Nephron (organoid): ENCODE data around the gene VPS39.

Source experiments
- H3K27ac Mint-ChIP-seq, 3 experiments: 2 replicates each; pipeline ENCODE4 v1.8.0; 2020; ENCODE audit warnings: mixed read lengths in 3 of 3, mild to moderate bottlenecking in 2 of 3, moderate library complexity in 1 of 3
- H3K27me3 Mint-ChIP-seq: 2 replicates; pipeline ENCODE4 v1.8.0; 2021; ENCODE audit warnings: low read depth, mild to moderate bottlenecking, moderate library complexity, mixed read lengths
- H3K36me3 Mint-ChIP-seq: 2 replicates; pipeline ENCODE4 v1.8.0; 2020; ENCODE audit warnings: low read depth, mixed read lengths
- H3K4me1 Mint-ChIP-seq: 2 replicates; pipeline ENCODE4 v1.8.0; 2020; ENCODE audit warnings: mixed read lengths
- H3K4me3 Mint-ChIP-seq, 3 experiments: 2 replicates each; pipeline ENCODE4 v1.8.0; 2020; ENCODE audit warnings: mild to moderate bottlenecking in 3 of 3, mixed read lengths in 3 of 3, moderate library complexity in 2 of 3
- H3K9me3 Mint-ChIP-seq: 2 replicates; pipeline ENCODE4 v1.8.0; 2020; ENCODE audit warnings: mixed read lengths
- TF ChIP-seq, protein P1 (sequence below), 3 experiments: fragments of 200-600 bp; sonication (generic); IDR thresholded peaks; one replicate each; pipeline ENCODE4 v1.5.0; 2021; ENCODE audit warnings: antibody characterized with exemption in 3 of 3; ENCODE audit not compliant: unreplicated experiment in 3 of 3

VPS39 gene

DNA sequence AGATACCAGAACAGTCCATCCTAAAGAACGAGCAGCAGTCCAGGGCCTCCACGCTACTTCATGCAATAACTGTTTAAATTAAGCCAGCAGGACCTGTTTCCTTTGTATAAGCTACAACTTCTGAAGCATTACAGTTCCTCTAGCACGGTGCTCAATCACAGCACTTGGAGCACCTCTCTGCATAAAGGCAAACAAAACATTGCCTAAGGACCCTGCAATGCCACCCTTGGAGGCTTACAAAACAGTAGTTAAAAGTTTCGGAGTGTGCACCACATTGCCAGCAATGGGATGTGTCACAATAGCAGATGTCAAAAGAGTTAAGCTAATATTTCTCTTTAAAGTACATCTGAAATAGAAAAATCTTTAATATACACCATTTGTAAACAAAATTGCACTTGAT is 2.6 kb upstream of the VPS39 start:
- no peak overlapping the region for H3K4me3 Mint-ChIP-seq
- no peaks in the 10 kb centered on the region for H3K9me3 Mint-ChIP-seq
- no peaks in the 10 kb centered on the region for H3K27me3 Mint-ChIP-seq
- H3K27ac Mint-ChIP-seq = no peak overlapping the region
- H3K4me1 Mint-ChIP-seq = peaks cover 24% of the 10 kb centered on the region
- TF ChIP-seq, protein P1, sequence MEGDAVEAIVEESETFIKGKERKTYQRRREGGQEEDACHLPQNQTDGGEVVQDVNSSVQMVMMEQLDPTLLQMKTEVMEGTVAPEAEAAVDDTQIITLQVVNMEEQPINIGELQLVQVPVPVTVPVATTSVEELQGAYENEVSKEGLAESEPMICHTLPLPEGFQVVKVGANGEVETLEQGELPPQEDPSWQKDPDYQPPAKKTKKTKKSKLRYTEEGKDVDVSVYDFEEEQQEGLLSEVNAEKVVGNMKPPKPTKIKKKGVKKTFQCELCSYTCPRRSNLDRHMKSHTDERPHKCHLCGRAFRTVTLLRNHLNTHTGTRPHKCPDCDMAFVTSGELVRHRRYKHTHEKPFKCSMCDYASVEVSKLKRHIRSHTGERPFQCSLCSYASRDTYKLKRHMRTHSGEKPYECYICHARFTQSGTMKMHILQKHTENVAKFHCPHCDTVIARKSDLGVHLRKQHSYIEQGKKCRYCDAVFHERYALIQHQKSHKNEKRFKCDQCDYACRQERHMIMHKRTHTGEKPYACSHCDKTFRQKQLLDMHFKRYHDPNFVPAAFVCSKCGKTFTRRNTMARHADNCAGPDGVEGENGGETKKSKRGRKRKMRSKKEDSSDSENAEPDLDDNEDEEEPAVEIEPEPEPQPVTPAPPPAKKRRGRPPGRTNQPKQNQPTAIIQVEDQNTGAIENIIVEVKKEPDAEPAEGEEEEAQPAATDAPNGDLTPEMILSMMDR (IDR thresholded peaks at IDR 0.05; ENCODE audit: unreplicated experiment in 3 of 3) = no peak
- H3K36me3 Mint-ChIP-seq = peaks cover 30% of the 10 kb centered on the region

DNA sequence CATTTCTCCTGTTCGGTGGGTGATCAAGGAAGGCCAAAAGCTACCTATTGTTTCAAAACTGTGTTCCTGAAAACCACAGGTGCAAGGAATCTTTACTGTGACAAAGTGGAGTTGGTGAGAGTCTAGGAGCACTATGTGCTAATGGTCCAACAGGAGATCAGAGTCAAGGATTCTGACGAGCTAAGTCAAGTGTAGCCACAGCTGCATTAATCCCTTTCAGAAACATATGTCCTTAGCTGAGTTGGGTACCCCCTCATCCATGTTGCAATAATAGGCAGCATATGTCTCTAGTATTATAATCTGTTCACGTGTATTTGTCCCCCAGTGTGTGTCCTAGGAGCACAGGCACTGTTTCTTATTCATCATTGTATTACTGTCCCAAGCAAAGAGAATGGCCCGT is 1.7 kb downstream of the VPS39 start:
- no peaks in the 10 kb centered on the region for H3K27me3 Mint-ChIP-seq
- peaks cover 34% of the 10 kb centered on the region for H3K4me1 Mint-ChIP-seq
- H3K36me3 Mint-ChIP-seq = peaks cover 11% of the 10 kb centered on the region
- no peaks in the 10 kb centered on the region for H3K9me3 Mint-ChIP-seq
- H3K27ac Mint-ChIP-seq = peak overlapping the region; percentile 37 to 59 (median 50)
- peak overlapping the region; percentile 88 to 96 (median 94) for H3K4me3 Mint-ChIP-seq
- TF ChIP-seq, protein P1 (IDR thresholded peaks at IDR 0.05; ENCODE audit: unreplicated experiment in 3 of 3) = no peak

DNA sequence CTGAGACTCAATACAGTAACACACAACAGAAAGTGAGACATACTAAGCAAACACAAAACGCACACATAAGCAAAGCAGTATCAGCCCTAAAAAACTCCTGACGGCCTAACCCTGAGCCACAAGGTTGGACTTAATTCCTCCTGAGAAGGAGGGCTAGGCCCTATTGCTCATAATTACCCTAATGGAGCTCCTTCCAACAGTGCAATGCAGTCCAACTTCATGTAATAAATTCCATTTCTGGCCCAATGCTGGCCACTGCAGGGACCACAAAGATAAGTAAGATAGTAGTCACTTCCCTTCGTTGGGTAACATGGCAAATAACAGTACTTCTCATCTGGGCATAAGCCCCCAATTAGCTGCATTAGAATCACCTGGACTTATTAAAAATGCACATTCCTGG is 4.2 kb downstream of the VPS39 start:
- Mint-ChIP-seq H3K27me3 (no peaks in the 10 kb centered on the region), H3K9me3 (no peaks in the 10 kb centered on the region), H3K4me3 (peak overlapping the region in 1 of 3 experiments; percentile 44), H3K4me1 (peaks cover 34% of the 10 kb centered on the region), H3K27ac (no peak overlapping the region), H3K36me3 (peaks cover 18% of the 10 kb centered on the region)
- TF ChIP-seq, protein P1 (IDR thresholded peaks at IDR 0.05; ENCODE audit: unreplicated experiment in 3 of 3) = no peak

DNA sequence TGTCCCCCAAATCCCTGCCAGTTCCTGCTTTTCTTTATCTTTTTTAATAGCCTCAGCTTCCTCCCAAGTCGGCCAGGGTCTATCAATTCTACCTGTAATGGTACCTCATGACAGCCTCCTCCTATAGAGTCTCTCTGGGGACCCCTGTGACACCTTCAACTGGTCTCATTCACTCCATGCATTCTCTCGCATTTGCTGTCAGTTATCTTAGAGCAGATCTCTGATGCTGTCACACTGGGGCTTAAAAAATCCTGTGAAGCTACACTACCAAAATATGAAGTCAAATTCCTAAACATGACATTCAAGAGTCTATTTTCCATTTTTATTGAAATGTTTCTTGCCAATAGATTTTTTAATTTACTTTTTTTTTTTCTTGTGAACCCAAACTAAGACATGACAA is 5.5 kb downstream of the VPS39 start:
- H3K9me3 Mint-ChIP-seq = no peaks in the 10 kb centered on the region
- H3K4me3 Mint-ChIP-seq = no peak overlapping the region
- peaks cover 25% of the 10 kb centered on the region for H3K36me3 Mint-ChIP-seq
- no peak overlapping the region for H3K27ac Mint-ChIP-seq
- peaks cover 30% of the 10 kb centered on the region for H3K4me1 Mint-ChIP-seq
- TF ChIP-seq, protein P1 (IDR thresholded peaks at IDR 0.05; ENCODE audit: unreplicated experiment in 3 of 3) = no peak
- H3K27me3 Mint-ChIP-seq = no peaks in the 10 kb centered on the region

DNA sequence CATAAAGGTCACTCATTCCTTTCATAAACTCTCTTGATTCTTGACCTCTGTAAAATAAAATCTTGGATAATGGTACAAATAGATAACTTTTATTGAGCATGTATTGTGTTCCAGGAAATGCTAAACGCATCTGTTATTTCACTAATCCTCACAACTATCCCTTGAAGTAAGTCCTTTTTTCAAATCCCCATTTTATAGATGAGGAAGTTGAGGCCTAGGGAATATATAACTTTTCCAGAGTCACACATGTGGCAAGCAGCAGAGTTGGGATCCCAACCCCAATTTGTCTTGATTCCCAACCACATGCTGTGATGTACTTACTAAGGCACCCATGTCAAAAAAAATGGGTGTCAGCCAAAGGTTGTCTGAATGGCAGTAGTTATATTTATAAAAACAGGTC is 6.3 kb downstream of the VPS39 start:
- Mint-ChIP-seq H3K4me1 (peaks cover 22% of the 10 kb centered on the region), H3K36me3 (peaks cover 33% of the 10 kb centered on the region)
- TF ChIP-seq, protein P1 (IDR thresholded peaks at IDR 0.05; ENCODE audit: unreplicated experiment in 3 of 3) = no peak

DNA sequence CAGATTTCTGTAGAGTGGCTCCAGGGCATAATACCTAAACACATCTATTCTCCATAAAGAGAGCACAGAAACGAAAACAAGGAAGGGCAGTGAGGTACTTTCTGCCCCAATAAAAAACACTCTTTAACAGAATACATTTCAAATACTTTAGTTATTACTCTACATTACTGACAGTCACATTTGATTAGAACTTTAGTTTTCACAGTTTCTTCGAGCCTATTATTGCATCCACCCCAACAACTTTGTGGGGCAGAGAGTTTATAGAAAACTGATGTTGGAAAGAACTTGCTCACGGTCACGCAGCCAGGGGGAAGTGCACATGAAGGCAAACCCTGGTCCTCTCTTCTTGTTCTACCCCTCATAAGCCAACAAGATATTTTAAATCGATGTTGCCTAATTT is 9.0 kb downstream of the VPS39 start:
- no peaks in the 10 kb centered on the region for H3K27me3 Mint-ChIP-seq
- no peak overlapping the region for H3K4me3 Mint-ChIP-seq
- no peak overlapping the region for H3K27ac Mint-ChIP-seq
- peaks cover 56% of the 10 kb centered on the region for H3K36me3 Mint-ChIP-seq
- H3K4me1 Mint-ChIP-seq = no peaks in the 10 kb centered on the region
- TF ChIP-seq, protein P1 (IDR thresholded peaks at IDR 0.05; ENCODE audit: unreplicated experiment in 3 of 3) = no peak
- H3K9me3 Mint-ChIP-seq = peaks cover 3% of the 10 kb centered on the region

More for the DNA sequence above, 6.3 kb downstream of the VPS39 start:
- Mint-ChIP-seq H3K27me3 (no peaks in the 10 kb centered on the region), H3K4me3 (no peak overlapping the region), H3K9me3 (no peaks in the 10 kb centered on the region), H3K27ac (no peak overlapping the region)
